NCI-H2196 (cell line): ENCODE measurements around the gene MAP4K1.

Source experiments
- DNase-seq: peaks from one replicate; lab custom pipeline; 2025; ENCODE audit not compliant: unreplicated experiment; lab: John Stamatoyannopoulos, UW

Gene MAP4K1

GRCh38 chr19:38549061-38549460 lies 68.7 kb downstream of the MAP4K1 start:
- no peak for DNase-seq

GRCh38 chr19:38547421-38547820 lies 70.3 kb downstream of the MAP4K1 start:
- DNase-seq = no peak

DNA sequence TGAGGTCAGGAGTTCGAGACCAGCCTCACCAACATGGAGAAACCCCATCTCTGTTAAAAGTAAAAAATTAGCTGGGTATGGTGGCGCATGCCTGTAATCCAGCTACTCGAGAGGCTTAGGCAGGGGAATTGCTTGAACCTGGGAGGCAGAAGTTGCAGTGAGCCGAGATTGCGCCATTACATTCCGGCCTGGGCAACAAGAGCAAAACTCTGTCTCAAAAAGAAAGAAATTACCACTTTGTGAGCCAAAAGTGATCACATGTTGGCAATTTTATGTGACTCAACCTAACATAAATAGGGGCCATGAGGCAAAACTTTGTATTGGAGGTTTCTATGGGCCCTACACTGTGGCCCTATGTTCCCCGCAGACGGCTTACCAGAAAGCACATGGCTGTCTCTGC lies 72.2 kb downstream of the MAP4K1 start:
- DNase-seq = no peak

DNA sequence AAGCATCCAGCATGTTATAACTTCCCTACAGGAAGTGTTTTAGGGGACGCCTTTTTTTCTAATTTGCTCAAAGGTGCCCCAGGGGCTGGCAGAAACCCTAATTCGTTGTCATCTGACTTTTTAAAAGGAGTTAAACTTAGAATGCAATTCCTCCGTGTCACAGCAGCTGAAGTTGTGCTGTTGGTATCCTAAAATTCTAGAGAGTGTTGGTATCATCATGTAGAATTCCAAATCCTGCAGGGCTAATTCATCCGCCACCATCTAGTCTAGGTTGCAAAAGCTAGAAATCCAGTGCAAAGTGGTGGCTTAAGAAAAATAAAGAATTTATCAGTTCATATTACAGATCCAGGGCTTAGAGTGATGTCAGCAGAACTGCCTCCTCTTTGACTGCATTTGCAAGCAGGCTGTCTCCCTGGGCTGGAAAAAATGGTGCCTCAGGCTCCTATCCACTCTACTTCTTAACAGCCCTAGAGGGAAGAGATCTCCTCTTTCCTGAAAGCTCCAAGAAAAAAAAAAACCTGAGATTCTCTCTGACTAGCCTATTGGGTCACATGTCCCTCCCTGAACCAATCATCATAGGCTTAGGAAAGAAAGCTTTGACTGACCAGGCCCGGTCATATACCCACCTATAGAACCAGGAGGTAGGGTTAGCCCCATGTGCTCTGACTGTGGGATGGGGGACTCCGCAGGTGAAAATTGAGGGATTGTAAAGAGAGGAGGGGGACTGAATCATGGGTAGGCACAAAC lies 73.0 kb downstream of the MAP4K1 start:
- DNase-seq = peak; percentile 74

DNA sequence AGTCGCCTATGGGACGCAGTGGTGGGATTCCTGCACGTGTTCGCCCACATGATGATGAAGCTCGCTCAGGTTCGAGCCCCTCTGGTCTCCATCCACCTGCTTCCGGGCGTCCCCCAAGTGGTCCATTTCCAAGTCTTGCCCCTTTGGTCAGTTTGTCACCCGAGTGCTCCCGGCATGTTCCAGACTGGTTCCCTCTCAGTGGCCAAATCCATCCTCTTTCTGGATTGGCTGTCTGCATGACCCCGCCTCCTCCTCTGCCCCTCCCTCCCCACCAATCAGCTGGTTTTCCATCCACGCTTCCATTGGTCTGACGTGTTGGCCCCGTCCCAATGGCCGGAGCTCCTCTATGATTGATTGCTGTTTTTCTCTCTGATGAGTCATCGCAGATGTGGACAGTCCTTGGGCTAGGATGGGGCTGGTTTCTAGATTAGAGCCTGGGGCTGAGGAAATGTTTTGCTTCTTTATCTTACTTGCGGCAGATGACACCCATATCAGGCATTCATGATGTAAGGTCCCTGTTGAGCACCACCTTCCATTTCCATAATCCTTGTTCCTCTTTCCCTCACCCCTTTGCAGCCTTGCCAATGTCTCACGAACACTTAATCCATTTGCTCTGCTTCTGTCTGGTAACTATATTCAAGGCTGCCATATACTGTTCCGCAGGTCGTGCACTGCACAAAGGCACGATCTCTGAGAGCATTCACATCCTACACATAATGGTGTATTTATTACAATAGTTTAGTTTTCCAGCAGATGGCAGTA lies 73.8 kb downstream of the MAP4K1 start:
- peak; percentile 31 for DNase-seq

GRCh38 chr19:38543286-38543806 lies 74.4 kb downstream of the MAP4K1 start:
- no peak for DNase-seq

DNA sequence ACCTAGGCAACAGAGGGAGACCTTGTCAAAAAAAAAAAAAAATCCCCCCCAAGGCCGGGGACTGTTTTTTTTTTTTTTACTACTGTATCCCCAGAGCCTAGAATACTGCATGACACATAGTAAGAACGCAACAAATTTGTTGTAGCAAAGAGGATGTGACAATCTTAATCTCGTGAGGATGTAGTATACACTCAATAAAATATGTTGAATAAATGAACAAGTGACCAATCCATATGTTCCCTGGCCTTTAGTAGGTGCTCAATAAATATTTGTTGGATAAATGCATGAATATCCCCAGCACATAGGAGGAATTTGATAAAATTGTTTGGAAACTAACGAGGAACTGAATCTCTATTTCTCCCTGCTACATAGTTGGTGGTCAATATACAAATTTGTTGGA lies 75.7 kb downstream of the MAP4K1 start:
- no peak for DNase-seq

- no peak for DNase-seq
Observed at GRCh38 chr19:38539751-38540150, 78.0 kb downstream of the MAP4K1 start.

DNA sequence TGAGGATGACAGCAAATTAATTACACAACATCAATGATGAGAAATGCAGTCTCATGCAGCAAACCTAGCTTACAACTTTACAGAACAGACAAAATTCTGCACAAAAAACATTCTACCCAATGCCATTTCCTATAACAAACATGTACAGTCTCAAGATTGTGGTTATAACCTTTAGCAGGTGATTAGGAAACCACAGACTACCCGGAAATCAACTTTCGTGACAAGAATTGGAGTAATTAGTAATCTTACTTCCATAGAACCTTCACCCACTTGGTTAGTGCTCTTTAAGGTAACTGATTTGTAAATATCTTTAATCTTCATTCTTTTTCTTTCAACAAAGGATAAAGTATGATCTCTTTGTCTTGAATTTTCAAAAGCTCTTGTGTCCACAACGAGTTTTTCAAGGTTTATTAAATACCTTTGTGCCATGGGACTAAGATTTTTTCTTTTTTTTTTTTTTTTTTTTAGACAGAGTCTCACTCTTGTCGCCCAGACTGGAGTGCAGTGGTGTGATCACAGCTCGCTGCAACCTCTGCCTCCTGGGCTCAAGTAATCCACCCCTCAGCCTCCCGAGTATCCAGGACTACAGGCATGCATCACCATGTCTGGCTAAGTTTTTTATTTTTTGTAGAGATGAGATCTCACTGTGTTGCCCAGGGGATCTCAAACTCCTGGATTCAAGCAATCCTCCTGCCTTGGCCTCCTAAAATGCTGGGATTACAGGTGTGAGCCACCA lies 78.8 kb downstream of the MAP4K1 start:
- no peak for DNase-seq

- DNase-seq = no peak
Observed at GRCh38 chr19:38538386-38538785, 79.4 kb downstream of the MAP4K1 start.
